ENCODE data around the gene CAMK1D. TPM values are rescaled to one million over a fixed set of nuclear protein-coding genes. Genes with fewer than 3 reads are reported as not detected.

CAMK1D gene
- polyA plus RNA-seq, 1 experiment = 8.2 TPM

GRCh38 chr10:12459340-12459739 lies 110.0 kb downstream of the CAMK1D start:
- TF ChIP-seq, protein P1, sequence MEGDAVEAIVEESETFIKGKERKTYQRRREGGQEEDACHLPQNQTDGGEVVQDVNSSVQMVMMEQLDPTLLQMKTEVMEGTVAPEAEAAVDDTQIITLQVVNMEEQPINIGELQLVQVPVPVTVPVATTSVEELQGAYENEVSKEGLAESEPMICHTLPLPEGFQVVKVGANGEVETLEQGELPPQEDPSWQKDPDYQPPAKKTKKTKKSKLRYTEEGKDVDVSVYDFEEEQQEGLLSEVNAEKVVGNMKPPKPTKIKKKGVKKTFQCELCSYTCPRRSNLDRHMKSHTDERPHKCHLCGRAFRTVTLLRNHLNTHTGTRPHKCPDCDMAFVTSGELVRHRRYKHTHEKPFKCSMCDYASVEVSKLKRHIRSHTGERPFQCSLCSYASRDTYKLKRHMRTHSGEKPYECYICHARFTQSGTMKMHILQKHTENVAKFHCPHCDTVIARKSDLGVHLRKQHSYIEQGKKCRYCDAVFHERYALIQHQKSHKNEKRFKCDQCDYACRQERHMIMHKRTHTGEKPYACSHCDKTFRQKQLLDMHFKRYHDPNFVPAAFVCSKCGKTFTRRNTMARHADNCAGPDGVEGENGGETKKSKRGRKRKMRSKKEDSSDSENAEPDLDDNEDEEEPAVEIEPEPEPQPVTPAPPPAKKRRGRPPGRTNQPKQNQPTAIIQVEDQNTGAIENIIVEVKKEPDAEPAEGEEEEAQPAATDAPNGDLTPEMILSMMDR (IDR thresholded peaks at IDR 0.05; ENCODE audit: low read depth, low read length) = no peak
- H3K27me3 ChIP-seq (ENCODE audit: control insufficient read depth, insufficient read depth, low read length) = peaks cover 2% of the 10 kb centered on the region
- CTCF ChIA-PET = no interaction called here
- DNase-seq (ENCODE audit: low read depth, low spot score) = no peak
- POLR2A ChIA-PET = no interaction called here
- no peak overlapping the region for H3K27ac ChIP-seq (ENCODE audit: low read depth, low read length)
- H3K9me3 ChIP-seq (ENCODE audit: control insufficient read depth, insufficient read depth, low read length) = no peaks in the 10 kb centered on the region
- H3K4me3 ChIP-seq (ENCODE audit: low read depth, low read length) = no peak overlapping the region

DNA sequence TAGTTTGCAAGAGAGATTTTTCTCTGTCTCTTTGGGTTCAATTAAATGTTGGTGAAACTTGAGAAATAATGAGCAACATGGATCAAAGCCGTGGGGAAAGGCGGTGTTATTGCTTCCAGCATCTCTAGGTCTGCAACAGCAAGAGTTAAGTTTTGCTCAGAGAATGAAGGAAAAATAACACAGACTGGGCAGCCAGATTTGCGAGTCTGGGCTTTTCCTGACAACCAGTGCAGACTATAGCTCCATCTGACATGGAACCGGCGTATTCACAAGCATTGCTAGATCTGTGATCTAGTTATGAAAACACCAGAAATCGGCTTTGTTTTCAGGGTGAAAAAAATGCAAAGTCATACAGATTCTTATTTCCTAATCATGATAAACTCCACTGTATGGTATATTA lies 110.4 kb downstream of the CAMK1D start:
- no peaks in the 10 kb centered on the region for H3K9me3 ChIP-seq (ENCODE audit: control insufficient read depth, insufficient read depth, low read length)
- H3K27ac ChIP-seq (ENCODE audit: low read depth, low read length) = no peak overlapping the region
- H3K27me3 ChIP-seq (ENCODE audit: control insufficient read depth, insufficient read depth, low read length) = no peaks in the 10 kb centered on the region
- CTCF ChIA-PET = no interaction called here
- H3K4me3 ChIP-seq (ENCODE audit: low read depth, low read length) = no peak overlapping the region
- TF ChIP-seq, protein P1 (IDR thresholded peaks at IDR 0.05; ENCODE audit: low read depth, low read length) = no peak
- DNase-seq (ENCODE audit: low read depth, low spot score) = no peak
- POLR2A ChIA-PET = no interaction called here

DNA sequence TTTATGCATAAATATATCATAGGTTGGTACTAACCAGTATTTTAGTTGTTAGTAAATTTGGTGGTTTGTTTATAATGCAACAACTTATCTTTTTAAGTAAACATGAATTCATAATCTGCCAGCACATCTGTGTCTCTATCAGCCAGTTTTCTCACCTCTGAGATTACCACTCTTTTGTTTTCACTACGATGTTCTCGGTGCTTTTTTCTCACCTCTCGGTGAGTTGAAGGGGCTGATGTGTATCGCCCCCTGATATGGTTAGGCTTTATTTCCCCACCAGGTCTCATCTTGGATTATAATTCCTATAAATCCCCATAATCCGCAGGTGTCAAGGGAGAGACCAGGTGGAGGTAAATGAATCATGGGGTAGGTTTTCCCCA lies 114.1 kb downstream of the CAMK1D start:
- Histone ChIP-seq H3K27ac (ENCODE audit: low read depth, low read length) (no peak overlapping the region), H3K9me3 (ENCODE audit: control insufficient read depth, insufficient read depth, low read length) (no peaks in the 10 kb centered on the region), H3K4me3 (ENCODE audit: low read depth, low read length) (no peak overlapping the region), H3K27me3 (ENCODE audit: control insufficient read depth, insufficient read depth, low read length) (peaks cover under 1% of the 10 kb centered on the region)
- ChIA-PET CTCF (no interaction called here), POLR2A (no interaction called here)
- DNase-seq (ENCODE audit: low read depth, low spot score) = no peak
- TF ChIP-seq, protein P1 (IDR thresholded peaks at IDR 0.05; ENCODE audit: low read depth, low read length) = no peak

- Histone ChIP-seq H3K9me3 (ENCODE audit: control insufficient read depth, insufficient read depth, low read length) (no peaks in the 10 kb centered on the region), H3K27ac (ENCODE audit: low read depth, low read length) (no peak overlapping the region), H3K4me3 (ENCODE audit: low read depth, low read length) (no peak overlapping the region), H3K27me3 (ENCODE audit: control insufficient read depth, insufficient read depth, low read length) (peaks cover 4% of the 10 kb centered on the region)
- ChIA-PET CTCF (no interaction called here), POLR2A (no interaction called here)
- DNase-seq (ENCODE audit: low read depth, low spot score) = no peak
- TF ChIP-seq, protein P1 (IDR thresholded peaks at IDR 0.05; ENCODE audit: low read depth, low read length) = no peak
Measured at GRCh38 chr10:12465385-12466136, 116.2 kb downstream of the CAMK1D start.

DNA sequence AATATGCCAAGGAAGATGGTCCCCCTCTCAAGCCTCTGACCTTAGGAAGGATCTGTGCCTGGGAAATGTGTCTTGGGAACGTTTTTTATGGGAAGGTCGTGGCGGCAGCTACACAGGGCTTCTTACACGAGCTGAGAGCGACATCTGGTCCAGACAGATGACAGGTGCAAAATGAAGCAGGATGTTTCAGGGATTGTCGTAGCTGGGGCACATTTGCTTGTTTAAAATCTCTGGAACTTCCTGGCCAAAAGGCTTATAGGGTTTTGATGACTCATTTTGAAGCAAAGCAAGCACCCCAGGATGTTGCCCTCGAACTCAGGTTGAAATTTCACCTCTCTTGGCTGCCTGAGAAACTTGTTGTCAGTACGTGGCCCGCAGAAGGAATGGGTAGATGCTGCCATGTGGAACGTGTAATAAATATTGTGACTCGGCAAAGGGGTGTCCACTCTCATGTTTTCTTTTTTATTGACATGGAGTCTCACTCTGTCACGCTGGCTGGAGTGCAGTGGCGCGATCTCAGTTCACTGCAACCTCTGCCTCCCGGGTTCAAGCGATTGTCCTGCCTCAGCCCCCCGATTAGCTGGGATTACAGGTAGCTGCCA lies 117.5 kb downstream of the CAMK1D start:
- CTCF ChIA-PET = no interaction called here
- Histone ChIP-seq H3K4me3 (ENCODE audit: low read depth, low read length) (no peak overlapping the region), H3K27me3 (ENCODE audit: control insufficient read depth, insufficient read depth, low read length) (peaks cover 4% of the 10 kb centered on the region), H3K9me3 (ENCODE audit: control insufficient read depth, insufficient read depth, low read length) (no peaks in the 10 kb centered on the region), H3K27ac (ENCODE audit: low read depth, low read length) (no peak overlapping the region)
- POLR2A ChIA-PET = no interaction called here
- TF ChIP-seq, protein P1 (IDR thresholded peaks at IDR 0.05; ENCODE audit: low read depth, low read length) = no peak
- no peak for DNase-seq (ENCODE audit: low read depth, low spot score)

All from AG04450 (cell line).